Common myeloid progenitor, CD34-positive (primary cell): ENCODE measurements around the gene TMEM126A. TPM values are rescaled to one million over a fixed set of nuclear protein-coding genes. Genes with fewer than 3 reads are reported as not detected.
"Not testable (repeated sequence)": the region's sequence is repeated elsewhere in the genome, so short reads cannot be mapped to it uniquely, and the experiment has no call there.

Source experiments
- CTCF ChIA-PET: fragments of 350-600 bp; sonication (Branson Sonifier 250); formaldehyde crosslinking; loops from one replicate; lab custom pipeline; 2021; ENCODE audit warnings: antibody characterized with exemption; lab: Charles Lee
- POLR2A ChIA-PET: fragments of 350-600 bp; sonication (Branson Sonifier 250); formaldehyde crosslinking; loops from one replicate; lab custom pipeline; 2021; ENCODE audit warnings: antibody characterized with exemption; lab: Charles Lee
- DNase-seq, 3 donors: peaks; one replicate each; pipeline versions ENCODE4 v3.0.0 to v3.0.0-alpha.2; 2013
- H3K27ac ChIP-seq, 2 experiments: 1 replicate in 1 of 2; 2 replicates in 1 of 2; pipeline ENCODE4 v1.7.0; 2013; ENCODE audit warnings: inconsistent platforms in 2 of 2, low read length in 2 of 2, mild to moderate bottlenecking in 2 of 2, low read depth in 1 of 2, moderate library complexity in 1 of 2; ENCODE audit not compliant: severe bottlenecking in 2 of 2, insufficient read depth in 1 of 2, poor library complexity in 1 of 2
- H3K27me3 ChIP-seq, 5 experiments: replicated peaks in 2 of 5; 1 replicate in 3 of 5; 2 replicates in 2 of 5; pipeline versions ENCODE4 v1.6.1 to v1.7.0; 2013; ENCODE audit warnings: low read length in 4 of 5, mild to moderate bottlenecking in 2 of 5, moderate library complexity in 2 of 5, inconsistent platforms in 1 of 5; ENCODE audit not compliant: insufficient read depth in 5 of 5, control insufficient read depth in 4 of 5
- H3K36me3 ChIP-seq, 4 experiments: 1 replicate in 2 of 4; 2 replicates in 2 of 4; pipeline versions ENCODE4 v1.6.1 to v1.7.0; 2013; ENCODE audit warnings: low read length in 3 of 4, control low read depth in 1 of 4, mild to moderate bottlenecking in 1 of 4; ENCODE audit not compliant: control insufficient read depth in 4 of 4, insufficient read depth in 4 of 4
- H3K4me1 ChIP-seq, 4 experiments: 1 replicate in 3 of 4; 2 replicates in 1 of 4; pipeline versions ENCODE4 v1.6.1 to v1.7.1; 2013; ENCODE audit warnings: low read length in 3 of 4, mild to moderate bottlenecking in 3 of 4, control low read depth in 1 of 4, inconsistent platforms in 1 of 4, moderate library complexity in 1 of 4; ENCODE audit not compliant: control insufficient read depth in 4 of 4, insufficient read depth in 4 of 4; ENCODE audit errors: control extremely low read depth in 1 of 4
- H3K4me3 ChIP-seq, 7 experiments: 1 replicate in 4 of 7; 2 replicates in 3 of 7; pipeline versions ENCODE4 v1.5.1 to v1.7.0; 2013; ENCODE audit warnings: mild to moderate bottlenecking in 7 of 7, low read length in 6 of 7, moderate library complexity in 6 of 7, inconsistent platforms in 2 of 7, low read depth in 2 of 7, control low read depth in 1 of 7; ENCODE audit not compliant: insufficient read depth in 4 of 7, control insufficient read depth in 1 of 7; ENCODE audit errors: extremely low read depth in 1 of 7
- H3K9me3 ChIP-seq, 5 experiments: 1 replicate in 4 of 5; 2 replicates in 1 of 5; pipeline versions ENCODE4 v1.6.1 to v1.7.1; 2013; ENCODE audit warnings: low read length in 4 of 5, mild to moderate bottlenecking in 2 of 5, inconsistent platforms in 1 of 5, low read depth in 1 of 5, moderate library complexity in 1 of 5; ENCODE audit not compliant: control insufficient read depth in 4 of 5, insufficient read depth in 2 of 5; ENCODE audit errors: control extremely low read depth in 1 of 5
- WGBS: methylation state at CpG from one replicate; pipeline ENCODE4 v1.1.5; 2013; ENCODE audit not compliant: insufficient coverage; 5-methylcytosine and 5-hydroxymethylcytosine counted together
- polyA plus RNA-seq: library from polyadenylated mRNA; unstranded; fragments of 120-200 nt; gene quantifications from one replicate; pipeline ENCODE4 v1.2.1, GENCODE V29; 2013

The TMEM126A gene
- polyA plus RNA-seq, result 37.7 TPM

- Histone ChIP-seq H3K36me3 (peaks cover 2 to 17% (median 5%) of the 10 kb centered on the region in 4 experiments), H3K4me3 (peak within 1 kb of the TSS; percentile 86 to 99 (median 90)), H3K27ac (peak within 1 kb of the TSS; percentile 81 to 84), H3K4me1 (peaks cover 6 to 23% (median 12%) of the 10 kb centered on the region in 4 experiments), H3K27me3 (peaks cover 0 to 19% (median 7%) of the 10 kb centered on the region in 5 experiments), H3K9me3 (no peaks in the 10 kb centered on the region)
- peak; percentile 81 to 90 (median 85) for DNase-seq
- WGBS, result under 1% methylated on average over 31 of the region's 33 CpGs
- POLR2A ChIA-PET, result interaction anchor here (0.7 to 1.3 kb wide), 2 partner anchors 16 to 19 kb away, joined by 3 to 4 read pairs; partner anchors contain the start of gene TMEM126B
- CTCF ChIA-PET, result interaction anchor here (0.9 to 1.9 kb wide), 10 partner anchors 10 to 207 kb away, joined by 3 to 10 read pairs (median 3); partner anchors contain the start of genes CCDC83 and TMEM126B
Observed at GRCh38 chr11:85647604-85648299, at the start of gene TMEM126A. Gene TMEM126A (plus strand): TSS chr11:85647967. CDS start chr11:85650256, 2,289 bp downstream.

DNA sequence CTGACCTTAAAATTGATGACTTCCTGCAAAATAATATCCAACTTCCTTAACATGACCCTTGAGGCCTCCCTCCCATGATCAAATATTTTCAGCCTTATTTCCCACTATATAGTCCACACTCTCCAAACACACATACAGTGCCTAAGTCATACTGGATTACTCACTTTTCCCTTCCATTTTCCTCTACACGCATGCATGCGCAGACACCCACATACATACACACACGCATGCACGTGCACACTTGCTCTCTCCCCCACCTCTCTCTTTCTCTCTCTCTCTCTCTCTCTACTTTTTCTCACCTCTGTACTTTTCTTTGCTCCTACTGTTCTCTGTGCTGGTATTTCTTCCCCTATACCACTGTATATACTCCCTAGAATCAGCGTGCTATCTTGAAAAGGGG, 48.7 kb upstream of the TMEM126A start:
- Histone ChIP-seq H3K9me3 (no peaks in the 10 kb centered on the region), H3K27me3 (no peaks in the 10 kb centered on the region), H3K4me1 (peaks cover 0 to 3% (median under 1%) of the 10 kb centered on the region in 4 experiments), H3K4me3 (no peak overlapping the region), H3K27ac (no peak overlapping the region), H3K36me3 (no peaks in the 10 kb centered on the region)
- POLR2A ChIA-PET, result no interaction called here
- DNase-seq, result no peak
- CTCF ChIA-PET, result no interaction called here
- 76% methylated on average over 5 of the region's 5 CpGs for WGBS

GRCh38 chr11:85602526-85603213, 45.1 kb upstream of the TMEM126A start:
- Histone ChIP-seq H3K36me3 (no peaks in the 10 kb centered on the region), H3K9me3 (no peaks in the 10 kb centered on the region), H3K4me3 (no peak overlapping the region), H3K27me3 (no peaks in the 10 kb centered on the region), H3K4me1 (peaks cover 0 to 3% (median under 1%) of the 10 kb centered on the region in 4 experiments), H3K27ac (no peak overlapping the region)
- ChIA-PET CTCF (interaction anchor here (1.1 kb wide), 1 partner anchor 26 kb away, joined by 3 read pairs; the partner anchor contains the start of gene TMEM126B), POLR2A (no interaction called here)
- no peak for DNase-seq
- WGBS, result no CpG with 5 or more reads among the region's 2 CpGs

DNA sequence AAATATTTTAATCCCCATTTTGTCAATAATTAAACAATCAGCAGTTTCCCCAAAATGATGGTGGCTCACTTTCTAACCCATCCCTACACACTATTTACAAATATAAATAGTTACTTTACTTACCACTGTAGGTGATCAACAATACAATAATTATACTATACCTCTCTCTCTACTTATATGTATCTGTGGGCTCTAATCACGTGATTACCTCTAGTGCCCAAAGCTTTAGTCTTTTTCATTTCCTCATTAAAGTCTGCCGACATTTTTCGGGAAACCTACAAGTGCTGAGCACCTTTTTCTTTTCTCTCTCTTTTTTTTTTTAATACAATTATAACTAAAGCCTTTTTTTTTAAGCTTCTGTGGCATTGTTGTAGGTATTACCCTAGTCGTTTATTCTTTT, 44.5 kb upstream of the TMEM126A start:
- no peak for DNase-seq
- H3K9me3 ChIP-seq, result no peaks in the 10 kb centered on the region
- H3K27ac ChIP-seq, result no peak overlapping the region
- H3K36me3 ChIP-seq, result no peaks in the 10 kb centered on the region
- H3K27me3 ChIP-seq, result no peaks in the 10 kb centered on the region
- ChIA-PET POLR2A (no interaction called here), CTCF (interaction anchor here (1.1 kb wide), 1 partner anchor 26 kb away, joined by 3 read pairs; the partner anchor contains the start of gene TMEM126B)
- H3K4me3 ChIP-seq, result no peak overlapping the region
- peaks cover 0 to 3% (median under 1%) of the 10 kb centered on the region in 4 experiments for H3K4me1 ChIP-seq
- WGBS, result 92% methylated on average over 3 of the region's 4 CpGs

- H3K9me3 ChIP-seq, DNase-seq, H3K4me3 ChIP-seq, CTCF ChIA-PET, H3K4me1 ChIP-seq, H3K27ac ChIP-seq, POLR2A ChIA-PET, H3K36me3 ChIP-seq, H3K27me3 ChIP-seq: not testable (repeated sequence)
- 100% methylated on average over 2 of the region's 3 CpGs for WGBS
Observed at GRCh38 chr11:85606237-85606636, 41.5 kb upstream of the TMEM126A start.

GRCh38 chr11:85608621-85609020, 39.1 kb upstream of the TMEM126A start:
- H3K4me1 ChIP-seq, POLR2A ChIA-PET, H3K4me3 ChIP-seq, H3K36me3 ChIP-seq, H3K27me3 ChIP-seq, H3K27ac ChIP-seq, DNase-seq, H3K9me3 ChIP-seq: not testable (repeated sequence)
- CTCF ChIA-PET, result interaction anchor here (1.3 to 1.5 kb wide), 2 partner anchors 12 to 40 kb away, joined by 3 to 4 read pairs; no protein-coding TSS in a partner anchor

DNA sequence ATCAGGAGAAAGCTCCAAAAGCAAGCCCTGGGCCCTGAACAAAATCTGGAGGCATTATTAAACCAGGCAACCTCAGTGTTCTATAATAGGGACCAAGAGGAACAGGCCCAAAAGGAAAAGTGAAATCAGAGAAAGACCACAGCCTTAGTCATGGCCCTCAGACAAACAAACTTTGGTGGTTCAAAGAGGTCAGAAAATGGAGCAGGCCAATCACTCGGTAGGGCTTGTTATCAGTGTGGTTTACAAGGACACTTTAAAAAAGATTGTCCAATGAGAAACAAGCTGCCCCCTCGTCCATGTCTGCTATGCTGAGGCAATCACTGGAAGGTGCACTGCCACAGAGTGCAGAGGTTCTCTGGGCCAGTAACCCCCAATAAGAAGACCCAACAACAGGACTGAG, 38.5 kb upstream of the TMEM126A start:
- H3K27ac ChIP-seq, POLR2A ChIA-PET, H3K27me3 ChIP-seq, H3K4me1 ChIP-seq, H3K36me3 ChIP-seq, H3K4me3 ChIP-seq, H3K9me3 ChIP-seq, DNase-seq: not testable (repeated sequence)
- 100% methylated on average over 2 of the region's 2 CpGs for WGBS
- CTCF ChIA-PET, result interaction anchor here (1.3 to 1.5 kb wide), 2 partner anchors 12 to 39 kb away, joined by 3 to 4 read pairs; no protein-coding TSS in a partner anchor
